ENCODE data around the gene PLEKHM3.
"Not testable (repeated sequence)": the region's sequence is repeated elsewhere in the genome, so short reads cannot be mapped to it uniquely, and the experiment has no call there.

Gene PLEKHM3

GRCh38 chr2:207950063-207950760 lies 75.1 kb downstream of the PLEKHM3 start:
- DNase-seq: peak; percentile 11

- DNase-seq: not testable (repeated sequence)
Measured at GRCh38 chr2:207949245-207949644, 76.1 kb downstream of the PLEKHM3 start.

- no peak for DNase-seq
Measured at GRCh38 chr2:207944979-207945600, 80.2 kb downstream of the PLEKHM3 start.

- no peak for DNase-seq
Measured at GRCh38 chr2:207944334-207944733, 81.0 kb downstream of the PLEKHM3 start.

- DNase-seq: no peak
Measured at GRCh38 chr2:207939342-207940108, 85.8 kb downstream of the PLEKHM3 start.

- DNase-seq: no peak
Measured at GRCh38 chr2:207938886-207939285, 86.4 kb downstream of the PLEKHM3 start.

- no peak for DNase-seq
Measured at GRCh38 chr2:207938415-207938814, 86.9 kb downstream of the PLEKHM3 start.

- DNase-seq: no peak
Measured at GRCh38 chr2:207937823-207938222, 87.5 kb downstream of the PLEKHM3 start.

- DNase-seq: no peak
Measured at GRCh38 chr2:207937253-207937652, 88.1 kb downstream of the PLEKHM3 start.

- DNase-seq: no peak
Measured at GRCh38 chr2:207936380-207936779, 88.9 kb downstream of the PLEKHM3 start.

GRCh38 chr2:207935991-207936370 lies 89.3 kb downstream of the PLEKHM3 start:
- no peak for DNase-seq

GRCh38 chr2:207935121-207935990 lies 90.0 kb downstream of the PLEKHM3 start:
- no peak for DNase-seq

- DNase-seq: no peak
Measured at GRCh38 chr2:207934720-207935119, 90.6 kb downstream of the PLEKHM3 start.

GRCh38 chr2:207933396-207934065 lies 91.8 kb downstream of the PLEKHM3 start:
- DNase-seq: no peak

GRCh38 chr2:207932106-207932505 lies 93.2 kb downstream of the PLEKHM3 start:
- DNase-seq: no peak

GRCh38 chr2:207930747-207931146 lies 94.6 kb downstream of the PLEKHM3 start:
- no peak for DNase-seq

GRCh38 chr2:207929923-207930322 lies 95.4 kb downstream of the PLEKHM3 start:
- DNase-seq: no peak

- DNase-seq: no peak
Measured at GRCh38 chr2:207928079-207928478, 97.2 kb downstream of the PLEKHM3 start.

- no peak for DNase-seq
Measured at GRCh38 chr2:207926989-207927300, 98.4 kb downstream of the PLEKHM3 start.

- peak; percentile 62 for DNase-seq
Measured at GRCh38 chr2:207926133-207926988, 99.0 kb downstream of the PLEKHM3 start.

GRCh38 chr2:207925601-207926000 lies 99.7 kb downstream of the PLEKHM3 start:
- no peak for DNase-seq

- no peak for DNase-seq
Measured at GRCh38 chr2:207921606-207922005, 103.7 kb downstream of the PLEKHM3 start.
